Measurements from ENCODE around the gene TOM1. TPM values are rescaled to one million over a fixed set of nuclear protein-coding genes. Genes with fewer than 3 reads are reported as not detected.

Gene TOM1
- total and polyA plus RNA-seq, 2 of the 13 experiments (the other 11 are each of a cell fraction or from before 2014, with no cell fraction given) = 30.8 to 87.3 TPM

DNA sequence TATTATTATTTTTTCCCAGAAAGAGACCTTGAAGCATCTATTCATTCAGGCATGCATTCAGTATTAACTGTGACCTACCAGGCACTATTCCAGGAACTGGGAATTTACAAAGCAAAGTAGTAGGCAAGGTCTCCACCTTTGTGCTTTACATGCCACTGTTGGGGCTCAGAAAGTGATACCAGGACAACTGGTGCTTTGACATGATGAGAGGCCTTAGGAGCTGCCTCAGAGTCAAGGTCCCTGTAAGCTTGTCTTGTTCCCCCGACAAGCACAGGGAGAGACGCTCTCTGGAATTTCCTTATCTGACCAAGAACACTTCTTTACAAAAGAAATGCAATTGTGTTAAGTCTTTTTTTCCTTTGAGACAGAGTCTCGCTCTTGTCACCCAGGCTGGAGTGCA lies 78.9 kb downstream of the TOM1 start (continued):
- no peak for TF ChIP-seq ZBTB8A (CRISPR knock-in tag; IDR thresholded peaks at IDR 0.05; ENCODE audit: borderline replicate concordance, low read depth)
- no peak for TF ChIP-seq ZNF609 (CRISPR knock-in tag; IDR thresholded peaks at IDR 0.05; ENCODE audit: borderline replicate concordance)
- no peak for TF ChIP-seq SP4 (CRISPR knock-in tag; IDR thresholded peaks at IDR 0.05)
- TF ChIP-seq SALL2 (CRISPR knock-in tag; IDR thresholded peaks at IDR 0.05) = no peak
- no peak for TF ChIP-seq PCBP2 (optimal IDR thresholded peaks at IDR 0.05; ENCODE audit: low read depth, low read length, poor library complexity, severe bottlenecking)
- TF ChIP-seq, protein P1, sequence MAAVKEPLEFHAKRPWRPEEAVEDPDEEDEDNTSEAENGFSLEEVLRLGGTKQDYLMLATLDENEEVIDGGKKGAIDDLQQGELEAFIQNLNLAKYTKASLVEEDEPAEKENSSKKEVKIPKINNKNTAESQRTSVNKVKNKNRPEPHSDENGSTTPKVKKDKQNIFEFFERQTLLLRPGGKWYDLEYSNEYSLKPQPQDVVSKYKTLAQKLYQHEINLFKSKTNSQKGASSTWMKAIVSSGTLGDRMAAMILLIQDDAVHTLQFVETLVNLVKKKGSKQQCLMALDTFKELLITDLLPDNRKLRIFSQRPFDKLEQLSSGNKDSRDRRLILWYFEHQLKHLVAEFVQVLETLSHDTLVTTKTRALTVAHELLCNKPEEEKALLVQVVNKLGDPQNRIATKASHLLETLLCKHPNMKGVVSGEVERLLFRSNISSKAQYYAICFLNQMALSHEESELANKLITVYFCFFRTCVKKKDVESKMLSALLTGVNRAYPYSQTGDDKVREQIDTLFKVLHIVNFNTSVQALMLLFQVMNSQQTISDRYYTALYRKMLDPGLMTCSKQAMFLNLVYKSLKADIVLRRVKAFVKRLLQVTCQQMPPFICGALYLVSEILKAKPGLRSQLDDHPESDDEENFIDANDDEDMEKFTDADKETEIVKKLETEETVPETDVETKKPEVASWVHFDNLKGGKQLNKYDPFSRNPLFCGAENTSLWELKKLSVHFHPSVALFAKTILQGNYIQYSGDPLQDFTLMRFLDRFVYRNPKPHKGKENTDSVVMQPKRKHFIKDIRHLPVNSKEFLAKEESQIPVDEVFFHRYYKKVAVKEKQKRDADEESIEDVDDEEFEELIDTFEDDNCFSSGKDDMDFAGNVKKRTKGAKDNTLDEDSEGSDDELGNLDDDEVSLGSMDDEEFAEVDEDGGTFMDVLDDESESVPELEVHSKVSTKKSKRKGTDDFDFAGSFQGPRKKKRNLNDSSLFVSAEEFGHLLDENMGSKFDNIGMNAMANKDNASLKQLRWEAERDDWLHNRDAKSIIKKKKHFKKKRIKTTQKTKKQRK (IDR thresholded peaks at IDR 0.05; ENCODE audit: low read length) = no peak
- TF ChIP-seq ZNF430 (CRISPR knock-in tag; IDR thresholded peaks at IDR 0.05) = no peak
- TF ChIP-seq NR2F6 (IDR thresholded peaks at IDR 0.05) = no peak; the same call in 1 of the 2 replicates
- TF ChIP-seq NR2F6 (CRISPR knock-in tag; IDR thresholded peaks at IDR 0.05) = peak; percentile 17; the same call in 1 of the 2 replicates
- no peak for TF ChIP-seq ZNF20 (CRISPR knock-in tag; IDR thresholded peaks at IDR 0.05)
- TF ChIP-seq ZNF776 (CRISPR knock-in tag; IDR thresholded peaks at IDR 0.05) = no peak
